GM18517 (cell line): ENCODE measurements around the gene PCA3.
"Not testable (repeated sequence)": the region's sequence is repeated elsewhere in the genome, so short reads cannot be mapped to it uniquely, and the experiment has no call there.

Source experiments
- ATAC-seq: cut with Tn5 transposase; IDR thresholded peaks from one replicate; pipeline ENCODE4 v1.9.1; 2021; ENCODE audit warnings: mild to moderate bottlenecking, moderate library complexity; ENCODE audit not compliant: unreplicated experiment

Gene PCA3

DNA sequence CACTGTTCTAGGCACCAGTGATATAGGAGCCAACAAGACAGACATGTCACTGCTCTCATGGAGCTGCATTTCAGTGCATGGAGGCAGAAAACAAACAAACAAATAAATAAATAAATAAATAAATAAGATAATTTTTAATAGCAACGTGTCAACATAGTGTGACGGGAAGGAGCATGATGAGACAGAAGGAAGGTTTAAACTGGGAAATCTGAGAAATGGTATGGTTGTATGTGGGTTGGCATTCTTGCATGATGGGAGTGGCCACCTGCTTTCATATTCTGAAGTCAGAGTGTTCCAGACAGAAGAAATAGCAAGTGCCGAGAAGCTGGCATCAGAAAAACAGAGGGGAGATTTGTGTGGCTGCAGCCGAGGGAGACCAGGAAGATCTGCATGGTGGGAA lies at the start of gene PCA3:
Gene PCA3 (plus strand): TSS at position 301 of the 400 bp plus-strand sequence.
- no peak for ATAC-seq

DNA sequence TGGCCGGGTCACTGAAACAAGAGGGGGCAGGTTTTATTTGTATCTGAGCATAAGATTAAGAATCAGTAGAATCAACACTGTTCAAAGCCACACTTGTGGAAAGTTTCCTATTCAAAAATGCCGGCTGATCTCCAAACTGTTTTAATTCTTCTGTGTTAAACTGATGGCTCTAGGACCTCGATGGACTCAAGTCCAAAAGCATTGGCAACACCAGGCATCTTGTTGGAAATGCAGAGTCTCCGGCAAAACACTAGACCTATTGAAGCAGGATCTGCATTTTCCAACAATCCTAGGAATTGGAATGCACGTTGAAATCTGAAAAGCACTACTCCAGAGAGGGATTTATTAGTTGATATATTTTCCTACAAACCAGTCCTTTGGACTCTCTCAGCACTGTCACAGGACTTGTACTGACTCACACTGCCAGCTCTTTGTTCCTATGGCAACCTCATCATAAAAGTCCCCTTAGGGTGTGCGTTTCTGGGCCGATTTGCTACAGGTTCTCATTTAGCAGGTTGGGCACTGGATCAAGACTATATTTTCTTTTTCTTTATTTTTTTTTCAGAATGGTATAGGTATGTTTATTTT lies 48.1 kb upstream of the PCA3 start:
- no peak for ATAC-seq

DNA sequence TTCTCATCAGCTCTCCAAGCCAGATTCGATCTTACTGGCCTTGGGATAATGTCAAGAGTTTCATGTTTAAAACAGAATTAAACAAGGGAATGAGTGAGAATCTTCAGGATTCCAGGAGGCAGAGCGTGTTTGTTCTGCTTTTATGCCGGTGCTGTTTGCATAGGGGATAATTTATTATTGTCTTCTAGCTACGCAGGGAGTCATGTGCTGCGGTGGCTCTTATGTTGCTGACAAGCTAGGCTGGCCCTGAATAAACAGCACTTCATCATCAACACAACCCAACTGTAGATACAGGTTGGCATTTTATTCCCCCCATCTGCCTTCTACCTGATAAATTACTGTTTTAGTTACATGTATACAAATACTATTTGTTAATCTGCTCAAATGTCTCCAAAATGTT lies 47.1 kb upstream of the PCA3 start:
- ATAC-seq = no peak

DNA sequence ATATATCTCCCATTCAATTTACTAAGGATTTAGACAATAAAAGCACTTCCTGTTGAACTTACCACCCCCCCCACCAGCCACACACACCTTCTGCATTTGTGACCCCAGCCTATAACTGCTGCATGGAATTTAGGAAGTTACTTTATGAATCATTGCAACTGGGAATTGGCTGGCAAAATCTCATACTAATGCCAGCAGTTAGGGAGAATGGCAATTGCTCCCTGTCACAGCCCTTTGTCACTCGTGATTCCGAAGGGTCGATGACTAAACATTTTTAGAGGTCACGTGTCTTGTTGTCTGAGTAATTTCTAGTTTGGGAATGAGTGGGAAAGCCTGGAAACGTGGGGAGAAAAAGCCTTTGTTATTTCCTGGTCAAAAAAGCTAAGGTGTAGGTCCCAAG lies 46.6 kb upstream of the PCA3 start:
- no peak for ATAC-seq

DNA sequence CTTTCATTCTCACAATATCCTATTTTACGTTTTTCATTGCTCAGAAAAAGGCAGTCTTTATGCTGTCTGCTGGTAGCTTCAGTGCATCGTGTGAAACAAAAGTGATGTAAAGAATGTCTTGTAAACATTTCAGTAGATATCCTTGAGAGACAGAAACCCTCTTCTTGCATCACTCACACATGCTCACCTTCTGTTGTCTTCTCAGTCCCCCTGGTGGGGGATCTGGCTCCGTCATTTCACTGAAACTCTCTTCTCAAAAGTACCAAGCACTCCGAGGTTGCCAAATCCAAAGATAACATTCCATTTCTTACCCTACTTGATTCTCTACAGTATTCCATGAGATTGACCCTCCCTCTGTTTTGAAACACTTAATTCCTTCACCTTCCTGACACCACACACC lies 46.1 kb upstream of the PCA3 start:
- no peak for ATAC-seq

DNA sequence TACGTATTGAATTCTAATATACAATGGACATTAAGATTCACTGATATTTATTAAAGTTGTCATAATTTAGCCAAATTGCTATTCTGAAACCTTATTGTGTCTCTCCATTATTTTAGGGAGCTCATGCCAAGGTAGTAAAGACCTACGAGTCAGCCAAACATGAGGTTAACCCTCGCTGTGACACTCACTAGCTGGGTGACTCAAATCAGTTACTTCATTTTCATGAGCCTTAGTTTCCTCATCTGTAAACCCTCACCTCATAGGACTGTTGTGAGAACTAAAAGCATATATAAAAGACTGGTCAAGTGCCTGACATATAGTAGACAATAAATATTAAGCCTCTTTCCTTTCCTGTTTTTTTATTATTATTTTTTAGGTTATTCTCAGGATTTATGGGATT lies 44.0 kb upstream of the PCA3 start:
- no peak for ATAC-seq

DNA sequence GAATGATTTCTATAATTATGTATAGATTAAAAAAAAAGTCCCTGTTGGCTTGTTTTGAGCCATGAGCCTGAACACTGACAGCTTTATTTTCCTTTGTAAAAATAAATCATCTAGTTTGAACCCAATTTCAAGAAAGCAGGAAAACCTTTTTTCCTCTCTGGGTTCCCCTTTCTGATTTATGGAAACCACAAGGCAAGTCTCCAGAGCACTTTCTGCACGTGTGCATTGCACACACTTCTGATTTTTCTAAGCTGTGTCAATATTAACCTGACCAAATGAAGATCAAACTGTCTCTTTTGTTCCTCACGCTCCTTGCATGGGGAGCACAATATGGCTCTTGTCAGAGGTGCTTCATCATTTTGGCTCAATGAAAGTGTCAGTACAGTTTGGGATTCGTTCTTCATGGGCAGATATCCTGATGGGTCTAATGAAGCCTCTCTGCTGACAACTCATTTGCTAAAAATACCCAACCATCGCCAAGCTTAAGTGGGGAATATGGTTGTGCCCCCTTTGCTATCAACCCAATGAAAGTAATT lies 39.2 kb upstream of the PCA3 start:
- ATAC-seq = no peak

DNA sequence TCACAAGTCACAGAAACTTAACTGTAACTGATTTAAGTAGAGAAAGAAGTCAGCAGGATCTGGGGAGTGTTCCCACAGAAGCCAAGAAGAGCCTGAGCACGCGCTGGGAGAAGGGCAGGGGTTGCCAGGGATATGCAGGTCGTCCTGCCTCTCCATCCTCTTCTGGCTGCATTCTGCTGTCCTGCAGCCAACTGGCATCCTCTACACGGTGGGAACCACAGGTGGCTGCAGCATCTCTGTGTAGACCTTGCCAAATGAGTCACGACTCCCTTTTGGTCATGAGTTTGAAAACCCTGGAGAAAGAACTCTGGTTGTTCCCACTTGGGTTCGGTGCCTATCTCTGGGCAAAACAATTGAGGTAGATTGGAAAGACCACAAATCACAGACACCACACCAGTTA lies 38.4 kb upstream of the PCA3 start:
- ATAC-seq = no peak

DNA sequence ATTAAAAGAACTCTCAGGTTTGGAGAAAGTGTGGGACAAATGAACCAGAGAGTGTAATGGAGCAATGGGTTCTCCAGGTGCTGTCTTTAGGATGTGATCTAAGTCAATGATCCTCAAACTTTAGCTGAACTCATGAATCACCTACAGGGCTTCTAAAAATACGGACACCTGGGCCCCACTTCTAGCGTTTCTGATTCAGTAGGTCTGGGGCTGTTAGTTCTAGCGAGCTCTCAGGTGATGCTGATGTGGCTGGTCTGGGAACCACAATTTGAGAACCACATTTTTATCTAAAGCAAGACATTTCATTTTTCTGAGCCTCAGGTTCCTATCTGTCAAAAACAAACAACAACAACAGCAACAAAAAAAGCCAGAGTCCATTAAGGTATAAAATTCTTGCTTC lies 35.1 kb upstream of the PCA3 start:
- ATAC-seq = no peak

DNA sequence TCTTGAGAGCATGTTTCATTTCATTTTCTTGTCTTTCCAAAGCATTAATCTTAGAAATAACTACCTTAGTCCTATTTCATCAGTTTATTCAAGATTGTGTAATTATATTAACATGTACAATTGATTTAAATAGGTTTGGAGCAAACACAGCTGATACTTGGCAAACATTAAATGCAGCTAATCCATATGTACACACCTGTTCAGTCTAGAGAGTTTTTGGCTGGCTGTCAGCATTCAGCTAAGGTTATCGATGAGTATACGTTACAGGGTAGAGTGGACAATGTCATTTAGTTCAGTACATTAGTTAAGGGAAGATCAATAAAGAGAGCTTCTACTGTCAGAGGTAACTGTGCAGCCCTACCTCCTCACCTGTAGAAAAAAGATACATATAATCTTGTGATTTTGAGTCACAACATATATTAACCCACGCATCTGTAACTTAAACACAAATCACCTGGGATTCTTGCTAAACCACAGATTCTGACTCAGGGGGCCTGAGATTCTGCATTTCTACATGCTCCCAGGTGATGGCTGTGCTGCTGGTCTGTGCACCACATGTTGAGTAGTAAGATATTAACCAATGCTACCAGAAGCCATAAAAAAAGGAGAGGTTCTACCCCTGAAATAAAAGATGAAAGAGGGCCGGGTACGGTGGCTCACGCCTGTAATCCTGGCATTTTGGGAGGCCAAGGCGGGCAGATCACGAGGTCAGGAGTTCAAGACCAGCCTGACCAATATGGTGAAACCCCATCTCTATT lies 34.1 kb upstream of the PCA3 start:
- ATAC-seq = no peak

DNA sequence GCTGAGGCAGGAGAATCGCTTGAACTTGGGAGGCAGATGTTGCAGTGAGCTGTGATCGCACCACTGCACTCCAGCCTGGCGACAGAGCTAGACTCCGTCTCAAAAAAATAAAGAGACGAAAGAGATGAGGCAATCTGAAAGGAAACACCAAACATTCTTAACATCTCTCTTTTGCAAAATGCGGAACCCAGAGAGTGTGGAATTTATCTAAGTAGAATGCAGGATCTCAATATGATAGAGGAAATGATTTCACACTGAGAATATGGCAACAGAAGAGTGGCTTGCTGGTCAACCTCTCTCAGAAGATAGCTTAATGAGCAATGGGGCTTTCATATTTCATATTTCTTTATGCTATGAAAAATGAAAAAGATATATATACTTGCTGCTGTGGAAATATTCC lies 33.4 kb upstream of the PCA3 start:
- no peak for ATAC-seq

DNA sequence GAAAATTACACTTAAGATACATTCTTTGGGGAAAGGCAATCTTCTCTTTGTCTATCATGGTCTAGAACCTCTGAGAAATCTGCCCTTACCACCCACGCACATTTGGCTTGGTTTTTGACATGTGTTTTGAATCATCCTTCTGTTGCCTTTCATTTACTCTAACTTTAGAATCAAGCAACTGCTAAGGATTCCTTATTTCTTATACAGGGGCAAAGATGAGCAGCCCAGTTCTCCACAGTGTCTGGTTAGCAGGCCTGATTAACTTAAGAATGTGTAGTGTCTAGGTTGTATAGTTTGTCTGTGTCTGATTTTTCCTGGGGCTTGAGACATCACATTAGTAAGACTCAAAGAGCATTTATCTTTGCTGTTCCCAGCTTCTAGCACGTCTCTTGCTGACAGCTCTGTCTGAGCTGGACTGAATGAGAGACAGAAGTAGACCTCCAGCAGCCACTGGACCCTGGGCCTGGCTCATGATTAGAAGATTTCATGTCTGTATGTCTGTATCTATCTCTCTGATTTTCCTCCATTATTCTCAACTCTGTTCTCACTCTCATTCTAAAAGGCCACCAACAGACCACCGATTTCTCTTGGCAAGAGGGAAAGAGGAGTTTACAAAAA lies 31.8 kb upstream of the PCA3 start:
- no peak for ATAC-seq

DNA sequence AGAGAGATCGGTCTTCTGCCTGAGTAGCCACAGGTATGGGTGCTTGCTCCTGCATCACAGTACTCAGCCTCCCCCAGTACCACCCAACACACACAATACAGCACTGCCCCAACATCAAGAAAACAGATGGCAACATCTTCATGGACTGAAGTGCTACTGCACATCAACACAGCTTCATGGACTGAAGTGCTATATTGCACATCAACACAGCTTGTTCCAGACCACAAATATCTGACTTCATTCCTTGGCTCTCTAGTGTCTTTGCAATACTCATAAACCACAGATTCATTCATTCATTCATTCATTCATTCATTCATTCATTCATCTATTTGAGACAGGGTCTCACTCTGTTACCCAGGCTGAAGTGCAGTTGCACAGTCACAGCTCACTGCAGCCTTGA lies 31.1 kb upstream of the PCA3 start:
- no peak for ATAC-seq

DNA sequence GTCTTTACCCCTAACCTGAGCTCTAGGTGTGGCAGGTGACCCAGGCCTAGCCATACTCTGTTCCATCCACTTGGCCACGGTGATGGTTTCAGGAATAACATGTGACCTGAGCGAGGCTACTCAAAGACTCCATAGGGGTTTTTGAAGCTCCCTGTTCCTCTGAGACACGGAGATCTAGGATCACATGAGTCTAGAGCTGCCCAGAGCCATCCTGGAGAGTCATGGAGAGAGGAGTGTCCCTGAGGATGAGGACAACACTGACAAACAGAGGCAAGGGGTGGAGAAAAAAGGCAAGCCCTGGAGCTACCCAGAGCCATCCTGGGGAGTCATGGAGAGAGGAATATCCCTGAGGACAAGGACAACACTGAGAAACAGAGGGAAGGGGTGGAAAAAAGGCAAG lies 29.5 kb upstream of the PCA3 start:
- no peak for ATAC-seq

DNA sequence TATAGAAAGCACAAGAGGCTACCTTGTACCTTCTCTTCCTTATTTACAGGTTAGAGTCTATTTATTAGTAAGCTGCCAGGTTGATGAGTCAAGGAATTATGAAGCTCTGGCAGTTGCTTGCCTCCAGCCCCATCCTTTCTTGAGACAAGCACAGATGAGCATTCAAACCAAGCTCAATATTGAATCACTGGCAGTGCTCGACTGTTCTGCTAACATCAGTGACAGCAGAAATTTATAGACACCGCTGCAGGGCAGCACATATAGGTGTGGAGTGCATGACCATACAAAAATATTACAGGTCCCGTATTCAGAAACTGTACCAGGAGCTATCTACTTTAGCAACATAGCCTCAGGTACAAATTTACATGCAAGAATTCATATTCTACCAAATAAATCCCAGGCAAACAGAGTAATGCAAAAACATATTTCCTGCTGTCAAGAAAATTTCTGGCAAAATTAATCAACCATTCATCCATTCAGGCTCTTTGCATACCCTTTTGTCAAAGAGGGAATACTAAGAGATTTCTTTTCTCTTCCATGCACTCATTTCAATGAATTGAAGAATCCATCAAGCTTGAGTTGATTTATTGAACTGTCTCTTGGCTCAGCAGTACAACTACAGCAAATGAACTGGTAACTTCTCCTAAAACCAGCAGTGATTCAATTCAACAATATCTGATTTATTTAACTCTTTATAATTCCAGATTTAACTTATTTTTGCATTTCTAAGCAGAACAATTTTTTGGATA lies 26.9 kb upstream of the PCA3 start:
- ATAC-seq = no peak

DNA sequence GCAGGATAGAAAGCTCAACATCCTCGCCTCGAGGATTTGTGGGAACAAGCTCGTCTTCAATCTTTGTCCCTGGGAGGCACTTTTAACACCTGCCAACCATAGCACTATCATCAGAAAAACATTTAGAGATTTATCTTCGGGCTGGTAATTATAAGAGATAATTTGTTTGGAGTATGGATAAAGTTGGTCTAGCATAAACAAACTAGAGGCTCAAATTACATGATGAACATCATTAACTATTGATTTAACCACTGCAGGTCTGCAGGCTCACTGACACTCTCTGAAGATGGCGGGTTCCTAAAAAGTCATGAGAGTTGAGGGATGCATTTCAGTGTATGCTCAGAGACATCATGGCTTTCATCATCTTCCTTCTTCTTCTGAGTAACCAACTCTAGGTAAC lies 25.8 kb upstream of the PCA3 start:
- ATAC-seq = no peak

DNA sequence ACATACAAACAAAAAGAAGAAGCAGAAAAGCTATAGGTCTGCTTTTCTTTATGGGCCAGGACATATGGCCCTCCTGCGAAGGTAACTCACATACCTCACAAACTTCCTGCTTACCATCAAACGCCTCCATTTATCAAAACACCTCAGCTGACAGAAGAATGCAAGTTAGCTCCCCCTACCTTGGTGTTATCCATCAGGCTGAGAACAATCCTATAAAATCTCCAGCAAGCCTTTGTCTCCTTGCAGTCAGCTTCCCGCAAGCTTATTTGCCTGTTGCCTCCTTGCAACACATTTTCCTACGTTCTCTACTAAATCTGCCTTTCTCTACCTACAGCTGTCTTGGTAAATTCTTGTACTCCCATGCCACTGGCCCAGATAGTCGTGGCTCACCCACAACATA lies 22.7 kb upstream of the PCA3 start:
- ATAC-seq = no peak

DNA sequence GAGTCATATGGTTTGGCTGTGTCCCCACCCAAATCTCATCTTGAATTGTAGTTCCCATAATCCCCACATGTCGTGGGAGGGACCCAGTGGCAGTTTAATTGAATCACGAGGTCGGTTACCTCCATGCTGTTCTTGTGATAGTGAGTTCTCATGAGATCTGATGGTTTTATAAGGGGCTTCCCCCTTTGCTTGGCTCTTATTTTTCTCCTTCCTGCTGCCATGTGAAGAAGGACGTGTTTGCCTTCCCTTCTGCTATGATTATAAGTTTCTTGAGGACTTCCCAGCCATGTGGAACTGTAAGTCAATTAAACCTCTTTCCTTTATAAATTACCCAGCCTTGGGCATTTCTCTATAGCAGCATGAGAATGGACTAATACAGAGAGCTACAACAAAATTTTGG lies 21.3 kb upstream of the PCA3 start:
- ATAC-seq = not testable (repeated sequence)

DNA sequence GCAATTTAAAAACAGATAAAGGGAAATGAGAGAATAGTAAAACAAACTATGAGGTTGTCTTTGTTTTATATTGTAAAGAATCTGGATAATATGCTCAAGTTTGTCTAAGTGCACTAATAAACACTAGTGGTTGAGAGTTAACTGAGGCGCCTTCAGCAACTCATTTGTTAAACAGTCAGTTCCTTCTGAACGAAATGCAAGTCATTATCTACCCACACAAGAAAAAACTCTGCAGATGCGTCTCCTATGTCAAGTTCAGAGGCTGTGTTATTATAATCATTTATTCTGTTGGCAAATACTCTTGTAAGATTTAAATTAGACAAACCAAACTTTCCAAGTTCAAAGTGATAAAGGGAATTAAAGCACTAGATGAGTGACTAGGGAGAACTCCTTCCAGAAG lies 20.3 kb upstream of the PCA3 start:
- ATAC-seq = no peak

DNA sequence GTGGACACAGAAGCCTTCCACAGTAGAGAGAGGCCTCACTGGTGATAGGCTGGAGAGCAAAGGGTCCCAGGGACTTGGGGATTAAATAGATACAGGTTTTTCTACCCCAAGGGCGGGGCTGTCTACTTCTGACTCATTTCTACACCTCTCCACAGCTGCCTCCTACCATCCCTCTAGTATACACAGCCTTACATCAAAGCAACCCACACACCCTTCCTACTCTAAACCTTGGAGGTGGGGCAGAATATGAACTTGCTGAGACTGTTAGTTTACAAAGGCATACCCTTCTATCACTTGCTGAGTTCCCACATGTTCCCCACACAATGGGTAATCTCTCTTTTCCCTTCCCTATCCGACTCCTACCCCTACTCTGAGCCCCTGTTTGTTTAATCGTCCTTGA lies 19.9 kb upstream of the PCA3 start:
- ATAC-seq = no peak

DNA sequence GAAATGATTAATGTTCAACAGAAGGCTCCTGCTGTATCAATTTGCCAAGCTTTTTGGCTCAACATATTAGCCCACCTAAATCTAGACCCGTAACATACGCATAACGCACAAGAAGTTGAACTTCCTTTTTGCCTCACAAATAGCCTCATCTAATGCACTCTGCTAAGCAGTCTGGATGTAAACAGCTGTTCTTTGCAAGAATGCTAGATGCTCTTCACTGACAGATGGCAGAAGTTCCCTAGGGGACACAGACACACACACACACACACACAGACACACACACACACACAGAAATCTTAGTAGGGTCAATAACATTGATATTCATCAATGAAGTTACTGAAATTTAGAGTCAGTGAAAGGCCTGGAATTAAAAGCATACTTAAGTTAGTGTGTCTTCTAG lies 13.2 kb upstream of the PCA3 start:
- ATAC-seq = no peak

DNA sequence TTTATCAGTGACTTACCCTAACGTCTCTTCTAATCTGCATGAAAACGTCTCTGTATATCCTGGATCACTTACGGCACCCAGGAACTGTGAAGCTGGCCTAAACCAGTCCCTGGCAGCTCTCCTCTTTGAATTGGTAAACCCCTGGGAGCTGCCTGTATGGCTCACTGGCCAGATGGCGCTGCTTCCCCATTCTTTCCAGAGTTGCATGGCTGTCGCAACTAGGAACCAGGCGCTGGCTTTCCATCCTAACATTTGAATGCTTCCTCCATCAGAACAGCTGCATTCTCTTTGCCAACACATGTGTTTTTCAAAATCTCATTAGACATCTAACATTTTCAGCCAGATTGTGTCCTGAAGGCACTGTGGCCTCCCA lies 8.0 kb upstream of the PCA3 start:
- ATAC-seq = no peak
